ENCODE results near the gene THBS2. TPM values are rescaled to one million over a fixed set of nuclear protein-coding genes. Genes with fewer than 3 reads are reported as not detected.
"Not testable (repeated sequence)": the region's sequence is repeated elsewhere in the genome, so short reads cannot be mapped to it uniquely, and the experiment has no call there.

THBS2 gene
- total RNA-seq, 2 donors from 2014 or later, result 673 to 817 TPM

DNA sequence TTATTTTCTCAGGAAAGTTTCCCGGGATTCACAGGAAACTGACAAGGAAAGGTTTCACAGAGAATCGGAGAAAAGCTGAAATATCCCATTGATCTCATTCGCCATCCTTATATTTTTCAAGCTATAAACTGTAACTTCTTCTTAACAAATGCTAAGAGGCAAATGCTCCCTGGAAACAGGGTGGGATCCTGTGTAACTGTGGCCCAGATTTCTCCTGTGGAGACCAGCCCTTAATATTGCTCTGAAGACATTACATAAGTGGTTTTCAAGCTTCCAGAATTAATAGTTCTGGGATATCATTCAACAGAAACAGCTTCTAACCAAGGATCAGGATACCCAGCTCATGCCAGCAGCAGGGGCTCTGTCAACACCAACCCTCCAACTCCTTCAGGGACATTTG is 69.2 kb downstream of the THBS2 start:
- H3K4me1 ChIP-seq (ENCODE audit: control insufficient read depth in 1 of 2, low read depth in 2 of 2), result peaks cover 3 to 19% of the 10 kb centered on the region in 2 donors
- H3K36me3 ChIP-seq, result no peaks in the 10 kb centered on the region
- no peak for ATAC-seq (ENCODE audit: insufficient number of reproducible peaks, low FRiP score, low read depth)
- no peak for DNase-seq (ENCODE audit: low spot score)
- H3K9me3 ChIP-seq, result no peaks in the 10 kb centered on the region
- no peak overlapping the region for H3K4me3 ChIP-seq
- no peak overlapping the region for H3K27ac ChIP-seq
- TF ChIP-seq, protein P1, sequence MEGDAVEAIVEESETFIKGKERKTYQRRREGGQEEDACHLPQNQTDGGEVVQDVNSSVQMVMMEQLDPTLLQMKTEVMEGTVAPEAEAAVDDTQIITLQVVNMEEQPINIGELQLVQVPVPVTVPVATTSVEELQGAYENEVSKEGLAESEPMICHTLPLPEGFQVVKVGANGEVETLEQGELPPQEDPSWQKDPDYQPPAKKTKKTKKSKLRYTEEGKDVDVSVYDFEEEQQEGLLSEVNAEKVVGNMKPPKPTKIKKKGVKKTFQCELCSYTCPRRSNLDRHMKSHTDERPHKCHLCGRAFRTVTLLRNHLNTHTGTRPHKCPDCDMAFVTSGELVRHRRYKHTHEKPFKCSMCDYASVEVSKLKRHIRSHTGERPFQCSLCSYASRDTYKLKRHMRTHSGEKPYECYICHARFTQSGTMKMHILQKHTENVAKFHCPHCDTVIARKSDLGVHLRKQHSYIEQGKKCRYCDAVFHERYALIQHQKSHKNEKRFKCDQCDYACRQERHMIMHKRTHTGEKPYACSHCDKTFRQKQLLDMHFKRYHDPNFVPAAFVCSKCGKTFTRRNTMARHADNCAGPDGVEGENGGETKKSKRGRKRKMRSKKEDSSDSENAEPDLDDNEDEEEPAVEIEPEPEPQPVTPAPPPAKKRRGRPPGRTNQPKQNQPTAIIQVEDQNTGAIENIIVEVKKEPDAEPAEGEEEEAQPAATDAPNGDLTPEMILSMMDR (IDR thresholded peaks at IDR 0.05), result no peak
- H3K27me3 ChIP-seq (replicated peaks; ENCODE audit: insufficient read depth), result no peaks in the 10 kb centered on the region

GRCh38 chr6:169183233-169183632 is 70.4 kb downstream of the THBS2 start:
- H3K36me3 ChIP-seq, result no peaks in the 10 kb centered on the region

DNA sequence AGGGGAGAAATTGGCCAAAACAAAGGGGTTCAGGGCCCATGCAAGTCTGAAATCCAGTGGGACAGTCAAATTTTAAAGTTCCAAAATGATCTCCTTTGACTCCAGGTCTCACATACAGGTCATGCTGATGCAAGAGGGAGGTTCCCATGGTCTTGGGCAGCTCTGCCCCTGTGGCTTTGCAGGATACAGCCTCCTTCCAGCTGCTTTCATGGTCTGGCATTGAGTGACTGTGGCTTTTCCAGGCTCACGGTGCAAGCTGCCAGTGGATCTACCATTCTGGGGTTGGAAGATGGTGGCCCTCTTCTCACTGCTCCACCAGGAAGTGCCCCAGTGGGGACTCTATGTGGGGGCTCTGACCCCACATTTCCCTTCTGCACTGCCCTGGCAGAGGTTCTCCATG is 73.8 kb downstream of the THBS2 start:
- not testable (repeated sequence) for H3K36me3 ChIP-seq; H3K27ac ChIP-seq; H3K9me3 ChIP-seq; H3K4me1 ChIP-seq (ENCODE audit: control insufficient read depth in 1 of 2, low read depth in 2 of 2); DNase-seq (ENCODE audit: low spot score); H3K4me3 ChIP-seq; H3K27me3 ChIP-seq (replicated peaks; ENCODE audit: insufficient read depth); ATAC-seq (ENCODE audit: insufficient number of reproducible peaks, low FRiP score, low read depth)

More at GRCh38 chr6:169183233-169183632, 70.4 kb downstream of the THBS2 start:
- Histone ChIP-seq H3K9me3 (no peaks in the 10 kb centered on the region), H3K4me1 (ENCODE audit: control insufficient read depth in 1 of 2, low read depth in 2 of 2) (peaks cover 0 to 9% of the 10 kb centered on the region in 2 donors), H3K27ac (peak overlapping the region in 1 of 2 donors; percentile 15), H3K27me3 (replicated peaks; ENCODE audit: insufficient read depth) (no peaks in the 10 kb centered on the region), H3K4me3 (no peak overlapping the region)
- ATAC-seq (ENCODE audit: insufficient number of reproducible peaks, low FRiP score, low read depth) (no peak), DNase-seq (ENCODE audit: low spot score) (no peak)
- TF ChIP-seq, protein P1 (IDR thresholded peaks at IDR 0.05), result no peak

GRCh38 chr6:169177516-169178166 is 76.0 kb downstream of the THBS2 start:
- Histone ChIP-seq H3K4me1 (ENCODE audit: control insufficient read depth in 1 of 2, low read depth in 2 of 2) (peaks cover 12 to 21% of the 10 kb centered on the region in 2 donors), H3K9me3 (no peaks in the 10 kb centered on the region), H3K36me3 (no peaks in the 10 kb centered on the region), H3K27me3 (replicated peaks; ENCODE audit: insufficient read depth) (no peaks in the 10 kb centered on the region), H3K27ac (no peak overlapping the region), H3K4me3 (no peak overlapping the region)
- DNase-seq (ENCODE audit: low spot score), result no peak
- TF ChIP-seq, protein P1 (IDR thresholded peaks at IDR 0.05), result no peak
- no peak for ATAC-seq (ENCODE audit: insufficient number of reproducible peaks, low FRiP score, low read depth)

DNA sequence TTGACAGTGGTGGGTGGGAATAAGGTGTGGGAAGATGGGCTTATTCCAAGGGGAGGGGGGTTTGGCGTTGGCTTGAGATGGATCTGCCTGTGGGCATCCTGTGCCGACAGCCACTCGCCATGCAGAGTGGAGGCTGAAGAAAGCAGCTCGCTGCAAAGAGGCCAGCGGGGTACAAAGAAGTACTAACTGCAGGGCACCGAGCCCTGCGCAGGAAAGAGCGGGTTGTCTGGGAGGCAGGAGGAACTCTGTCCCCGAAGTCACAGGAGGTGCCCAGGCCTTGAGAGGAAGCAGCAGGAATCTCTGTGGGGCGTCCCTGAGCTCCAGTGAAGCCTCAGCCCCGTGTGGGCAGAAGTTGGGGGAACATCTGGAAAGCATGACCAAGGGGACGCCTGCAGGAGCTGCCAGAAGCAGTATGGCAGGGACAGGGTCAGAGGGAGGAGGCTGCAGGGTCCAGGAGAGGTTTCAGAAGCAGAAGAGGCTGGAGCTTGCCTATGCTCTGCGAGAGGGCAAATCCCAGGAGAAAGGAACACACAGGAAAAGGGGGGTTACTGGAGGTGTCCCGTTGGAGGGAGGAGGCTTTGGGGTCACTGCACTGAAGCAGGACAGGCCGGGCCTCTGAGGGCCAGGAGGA is 77.2 kb downstream of the THBS2 start:
- DNase-seq (ENCODE audit: low spot score) (no peak), ATAC-seq (ENCODE audit: insufficient number of reproducible peaks, low FRiP score, low read depth) (no peak)
- H3K27ac ChIP-seq, result no peak overlapping the region
- TF ChIP-seq, protein P1 (IDR thresholded peaks at IDR 0.05), result no peak
- H3K4me3 ChIP-seq, result no peak overlapping the region
- H3K9me3 ChIP-seq, result no peaks in the 10 kb centered on the region
- peaks cover 12 to 27% of the 10 kb centered on the region in 2 donors for H3K4me1 ChIP-seq (ENCODE audit: control insufficient read depth in 1 of 2, low read depth in 2 of 2)
- H3K36me3 ChIP-seq, result no peaks in the 10 kb centered on the region
- no peaks in the 10 kb centered on the region for H3K27me3 ChIP-seq (replicated peaks; ENCODE audit: insufficient read depth)

All from thoracic aorta (tissue), 2 donors.